Measurements from ENCODE around the gene MLLT1.

Gene MLLT1

DNA sequence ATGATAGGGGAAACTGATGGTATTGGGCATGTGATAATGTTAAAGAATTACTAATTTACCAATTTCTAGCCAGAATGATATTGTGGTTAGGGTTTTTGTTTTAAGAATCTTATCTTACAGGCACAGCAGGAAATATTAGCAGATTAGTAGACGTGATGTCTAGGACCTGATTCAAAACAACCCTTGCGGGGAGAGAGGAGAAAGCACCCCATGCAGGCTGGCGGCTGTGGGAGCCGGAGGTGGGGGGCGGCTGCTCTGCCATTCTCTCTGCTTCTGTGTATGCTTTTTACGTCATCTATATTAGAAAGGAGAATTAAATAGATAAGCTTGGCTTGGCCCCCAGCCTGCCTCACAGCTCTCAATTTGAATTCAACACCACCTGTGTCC, 41.5 kb downstream of the MLLT1 start:
- peak; percentile 64 for DNase-seq (ENCODE audit: low read depth)
- TF ChIP-seq, protein P1, sequence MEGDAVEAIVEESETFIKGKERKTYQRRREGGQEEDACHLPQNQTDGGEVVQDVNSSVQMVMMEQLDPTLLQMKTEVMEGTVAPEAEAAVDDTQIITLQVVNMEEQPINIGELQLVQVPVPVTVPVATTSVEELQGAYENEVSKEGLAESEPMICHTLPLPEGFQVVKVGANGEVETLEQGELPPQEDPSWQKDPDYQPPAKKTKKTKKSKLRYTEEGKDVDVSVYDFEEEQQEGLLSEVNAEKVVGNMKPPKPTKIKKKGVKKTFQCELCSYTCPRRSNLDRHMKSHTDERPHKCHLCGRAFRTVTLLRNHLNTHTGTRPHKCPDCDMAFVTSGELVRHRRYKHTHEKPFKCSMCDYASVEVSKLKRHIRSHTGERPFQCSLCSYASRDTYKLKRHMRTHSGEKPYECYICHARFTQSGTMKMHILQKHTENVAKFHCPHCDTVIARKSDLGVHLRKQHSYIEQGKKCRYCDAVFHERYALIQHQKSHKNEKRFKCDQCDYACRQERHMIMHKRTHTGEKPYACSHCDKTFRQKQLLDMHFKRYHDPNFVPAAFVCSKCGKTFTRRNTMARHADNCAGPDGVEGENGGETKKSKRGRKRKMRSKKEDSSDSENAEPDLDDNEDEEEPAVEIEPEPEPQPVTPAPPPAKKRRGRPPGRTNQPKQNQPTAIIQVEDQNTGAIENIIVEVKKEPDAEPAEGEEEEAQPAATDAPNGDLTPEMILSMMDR (IDR thresholded peaks at IDR 0.05; ENCODE audit: low read length, missing control alignments), result peak; percentile 16
- no peak overlapping the region for H3K4me3 ChIP-seq (replicated peaks; ENCODE audit: low read depth, low read length)

DNA sequence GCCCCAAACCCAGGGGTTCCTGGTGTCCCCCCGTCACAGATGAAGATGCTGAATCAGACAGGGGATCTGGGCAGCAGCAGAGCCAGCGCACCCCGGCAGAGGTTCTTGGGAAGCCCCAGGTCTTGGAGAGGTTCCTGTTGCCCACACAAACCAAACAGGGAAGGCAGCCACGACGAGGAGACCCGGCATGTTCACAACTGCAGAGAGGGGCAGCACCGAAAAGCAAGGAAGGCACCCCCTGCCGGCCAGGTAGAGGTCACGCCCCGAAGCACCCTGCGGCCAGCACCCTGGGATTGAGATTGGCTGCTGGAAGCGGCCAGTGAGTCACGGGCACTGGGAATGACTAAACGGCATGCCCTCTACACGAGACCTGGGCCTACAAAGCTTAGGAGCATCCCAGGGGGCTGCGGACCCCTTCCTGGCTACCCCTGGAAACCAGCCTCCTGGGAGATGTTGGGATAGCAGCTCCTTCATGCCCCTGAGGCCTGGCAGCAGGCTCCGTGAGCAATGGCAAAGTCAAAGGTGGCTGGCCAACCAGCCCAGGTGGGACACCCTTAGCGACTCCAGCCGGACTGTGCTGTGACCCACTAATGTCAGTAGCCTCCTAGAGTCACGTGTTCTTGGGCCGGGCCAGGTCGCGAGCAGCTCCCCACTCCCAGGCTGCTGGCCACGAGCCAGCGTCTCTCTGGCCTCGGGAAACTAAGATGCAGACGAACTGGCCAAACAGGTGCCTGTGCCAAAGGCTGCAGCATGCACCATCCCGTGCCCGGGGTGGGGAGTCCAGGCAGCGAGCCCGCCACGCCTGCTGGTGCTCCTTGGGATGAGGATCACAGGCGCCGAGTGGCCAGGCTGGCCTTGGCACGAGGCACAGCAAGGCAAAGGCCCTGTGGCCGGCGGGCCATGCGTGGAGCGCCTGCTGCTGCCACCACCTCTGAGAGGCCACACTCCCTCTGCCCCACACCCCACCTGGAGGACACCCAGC, 43.2 kb downstream of the MLLT1 start:
- no peak for DNase-seq (ENCODE audit: low read depth)
- H3K4me3 ChIP-seq (replicated peaks; ENCODE audit: low read depth, low read length), result no peak overlapping the region
- TF ChIP-seq, protein P1 (IDR thresholded peaks at IDR 0.05; ENCODE audit: low read length, missing control alignments), result no peak

DNA sequence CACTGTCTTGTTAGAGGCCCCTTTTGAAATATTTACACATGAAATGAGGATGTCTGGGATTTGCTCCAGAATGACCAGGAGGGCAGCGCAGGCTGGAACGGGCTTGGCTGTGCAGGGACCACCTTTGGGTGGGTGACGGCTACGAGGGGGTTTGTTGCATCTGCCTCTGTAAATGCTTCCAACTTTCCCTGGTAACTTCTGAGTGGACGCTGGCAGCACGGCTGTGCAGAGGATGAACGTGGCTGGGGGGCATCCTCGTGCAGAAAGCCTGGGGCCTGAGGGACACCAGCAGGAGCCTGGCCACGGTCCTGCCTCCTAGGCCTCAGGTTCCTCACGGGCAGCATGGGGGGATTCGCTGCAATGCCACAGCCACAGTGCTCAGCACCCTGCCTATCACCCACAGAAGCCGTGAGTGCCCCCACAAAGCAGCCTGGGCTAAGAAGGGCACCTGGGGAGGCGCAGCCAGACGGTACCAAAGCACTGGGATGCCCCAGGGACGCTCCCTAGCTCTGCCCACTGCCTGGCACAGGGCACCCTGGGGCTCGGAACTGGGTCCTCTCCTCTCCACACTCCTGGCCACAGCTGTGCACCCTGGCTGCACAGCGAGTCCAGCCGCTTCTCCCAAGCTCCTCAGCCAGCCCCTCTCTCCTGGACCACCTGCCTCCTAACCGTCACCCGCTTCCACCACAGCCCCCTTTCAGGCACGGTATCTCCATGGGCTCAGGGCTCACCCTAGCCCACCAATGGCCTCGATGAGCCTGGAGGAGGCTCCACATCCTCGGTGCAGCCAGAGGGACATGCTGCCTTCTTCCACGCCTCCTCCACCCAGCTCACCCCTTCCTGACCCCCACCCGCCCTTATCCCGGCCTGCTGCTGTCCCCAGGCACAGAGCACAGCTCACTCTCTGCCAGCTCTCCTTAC, 44.5 kb downstream of the MLLT1 start:
- H3K4me3 ChIP-seq (replicated peaks; ENCODE audit: low read depth, low read length), result no peak overlapping the region
- TF ChIP-seq, protein P1 (IDR thresholded peaks at IDR 0.05; ENCODE audit: low read length, missing control alignments), result no peak
- no peak for DNase-seq (ENCODE audit: low read depth)

DNA sequence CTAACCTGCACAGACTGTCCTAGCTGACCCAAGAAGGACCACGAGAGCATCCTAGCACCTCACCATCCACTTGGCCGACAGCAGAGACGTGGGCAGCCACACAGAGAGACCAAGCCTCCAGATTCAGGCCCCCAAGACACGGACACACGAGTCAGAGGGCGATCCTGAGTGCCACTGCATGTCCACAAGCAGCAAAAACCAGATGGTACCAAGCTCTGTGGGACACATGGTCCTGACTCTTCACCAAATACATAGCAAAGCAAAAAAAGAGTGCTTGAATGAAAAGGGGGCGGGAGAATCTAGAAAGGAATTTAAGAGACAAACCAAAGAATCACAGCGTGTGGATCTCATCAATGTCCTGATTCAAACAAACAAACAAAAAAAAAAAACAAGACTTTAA, 45.2 kb downstream of the MLLT1 start:
- no peak overlapping the region for H3K4me3 ChIP-seq (replicated peaks; ENCODE audit: low read depth, low read length)
- TF ChIP-seq, protein P1 (IDR thresholded peaks at IDR 0.05; ENCODE audit: low read length, missing control alignments), result no peak
- no peak for DNase-seq (ENCODE audit: low read depth)

DNA sequence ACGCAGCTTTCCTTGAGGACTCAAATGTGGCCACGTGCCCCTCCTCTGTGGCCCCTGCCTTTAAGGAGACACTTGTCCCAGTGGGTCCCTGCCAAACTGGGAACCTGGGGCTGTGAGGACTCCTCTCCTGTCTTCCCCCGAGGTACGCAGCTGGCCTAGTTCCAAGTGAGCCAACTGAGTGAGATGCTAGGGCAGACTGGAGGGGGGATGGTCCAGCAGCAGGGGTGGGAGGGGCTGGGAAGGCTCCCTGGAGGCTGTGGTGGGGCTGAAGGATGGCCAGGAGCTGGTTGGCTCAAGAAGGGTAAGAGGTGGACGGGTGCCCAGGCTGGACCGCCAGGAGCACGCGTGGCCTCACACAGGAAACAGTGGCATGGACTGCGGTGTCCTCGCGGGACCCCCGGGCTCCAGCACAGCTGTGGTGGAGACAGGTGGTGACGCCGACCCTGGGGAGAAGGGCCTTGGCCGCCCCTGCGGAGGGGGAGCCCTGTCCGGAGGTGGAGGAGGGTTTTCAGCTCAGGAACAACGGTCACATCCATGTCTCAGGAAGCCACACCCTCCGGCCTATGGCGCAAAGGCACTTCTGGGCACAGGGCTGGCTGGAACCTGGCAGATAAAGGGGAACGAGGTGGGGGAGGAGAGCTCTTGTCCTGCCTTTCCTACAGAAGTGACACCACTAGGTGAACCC, 45.8 kb downstream of the MLLT1 start:
- TF ChIP-seq, protein P1 (IDR thresholded peaks at IDR 0.05; ENCODE audit: low read length, missing control alignments), result no peak

DNA sequence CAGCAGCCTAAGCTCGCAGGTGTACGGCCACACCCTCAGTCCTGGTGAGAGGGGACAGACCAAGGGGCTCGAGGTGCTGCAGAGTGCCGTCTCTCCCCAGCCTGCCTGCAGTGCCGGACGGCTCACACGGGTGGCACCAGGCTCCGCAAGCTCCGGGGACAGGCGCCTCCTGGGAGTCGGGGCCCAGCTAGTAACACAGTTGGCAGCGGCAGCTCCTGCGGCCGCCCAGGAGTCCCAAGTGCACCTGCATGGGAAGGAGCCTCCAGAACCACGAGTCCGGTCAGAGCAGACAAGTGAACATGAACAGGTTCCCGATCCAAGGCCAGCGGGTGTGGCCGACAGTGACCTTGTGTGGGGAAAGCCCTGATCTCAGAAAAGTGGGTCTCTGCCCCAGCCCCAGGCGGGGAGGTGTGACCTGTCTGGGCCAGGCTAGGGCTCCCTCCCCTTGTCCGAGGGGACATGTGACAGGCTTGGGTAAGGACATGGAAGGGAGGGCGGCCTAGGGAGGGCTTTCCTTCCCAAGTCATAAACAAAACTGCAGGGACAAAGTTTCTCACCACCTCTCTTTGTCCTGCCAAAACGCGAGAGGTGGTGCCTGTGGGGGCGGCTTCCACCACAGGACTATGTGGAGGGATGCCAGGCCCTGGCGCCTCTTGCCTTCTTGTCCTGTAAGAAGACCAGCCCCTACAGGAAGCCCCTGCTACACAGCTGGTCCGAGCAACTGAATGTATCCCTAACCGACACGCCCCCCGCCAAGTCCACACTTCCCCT, 46.5 kb downstream of the MLLT1 start:
- TF ChIP-seq, protein P1 (IDR thresholded peaks at IDR 0.05; ENCODE audit: low read length, missing control alignments), result no peak
- H3K4me3 ChIP-seq (replicated peaks; ENCODE audit: low read depth, low read length), result no peak overlapping the region
- peak; percentile 73 for DNase-seq (ENCODE audit: low read depth)

More for the DNA sequence above, 45.8 kb downstream of the MLLT1 start:
- no peak overlapping the region for H3K4me3 ChIP-seq (replicated peaks; ENCODE audit: low read depth, low read length)
- peak; percentile 33 for DNase-seq (ENCODE audit: low read depth)

All from fibroblast of pulmonary artery (primary cell).